ENCODE measurements around the gene OR2K2. TPM values are rescaled to one million over a fixed set of nuclear protein-coding genes. Genes with fewer than 3 reads are reported as not detected.

Gene OR2K2
- total RNA-seq, result not detected
- long read RNA-seq, result 0 reads

DNA sequence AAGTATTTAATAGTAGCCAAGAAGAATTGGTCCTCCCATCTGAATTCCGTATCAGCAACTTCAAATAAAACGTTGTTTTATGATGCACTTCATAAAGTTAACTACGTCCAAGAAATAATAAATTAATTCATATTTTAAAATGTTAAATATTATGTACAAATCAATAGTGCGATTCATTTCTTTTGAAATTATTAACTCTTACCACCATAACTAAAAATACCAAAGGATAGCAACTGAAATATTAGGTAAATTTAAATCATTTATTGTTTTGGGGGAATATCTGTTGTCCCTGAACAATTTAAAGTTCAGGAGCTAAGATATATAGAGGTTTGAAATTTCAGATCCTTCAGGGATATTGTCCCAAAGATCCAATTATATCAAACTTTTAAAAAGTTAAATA is at the start of gene OR2K2:
OR2K2 (minus strand) TSS at position 101 of the 400 bp plus-strand sequence. CDS start 1,791 bp downstream, outside the sequence.
- Histone ChIP-seq H3K27ac (no peak within 1 kb of the TSS), H3K4me1 (no peaks in the 10 kb centered on the region), H3K9me3 (no peaks in the 10 kb centered on the region), H3K36me3 (no peaks in the 10 kb centered on the region), H3K4me3 (no peak within 1 kb of the TSS), H3K27me3 (ENCODE audit: low read depth) (no peaks in the 10 kb centered on the region)
- DNase-seq (no peak), ATAC-seq (no peak)
- intact Hi-C loops (cut with DNase I), result no loop called here
- TF ChIP-seq, protein P1, sequence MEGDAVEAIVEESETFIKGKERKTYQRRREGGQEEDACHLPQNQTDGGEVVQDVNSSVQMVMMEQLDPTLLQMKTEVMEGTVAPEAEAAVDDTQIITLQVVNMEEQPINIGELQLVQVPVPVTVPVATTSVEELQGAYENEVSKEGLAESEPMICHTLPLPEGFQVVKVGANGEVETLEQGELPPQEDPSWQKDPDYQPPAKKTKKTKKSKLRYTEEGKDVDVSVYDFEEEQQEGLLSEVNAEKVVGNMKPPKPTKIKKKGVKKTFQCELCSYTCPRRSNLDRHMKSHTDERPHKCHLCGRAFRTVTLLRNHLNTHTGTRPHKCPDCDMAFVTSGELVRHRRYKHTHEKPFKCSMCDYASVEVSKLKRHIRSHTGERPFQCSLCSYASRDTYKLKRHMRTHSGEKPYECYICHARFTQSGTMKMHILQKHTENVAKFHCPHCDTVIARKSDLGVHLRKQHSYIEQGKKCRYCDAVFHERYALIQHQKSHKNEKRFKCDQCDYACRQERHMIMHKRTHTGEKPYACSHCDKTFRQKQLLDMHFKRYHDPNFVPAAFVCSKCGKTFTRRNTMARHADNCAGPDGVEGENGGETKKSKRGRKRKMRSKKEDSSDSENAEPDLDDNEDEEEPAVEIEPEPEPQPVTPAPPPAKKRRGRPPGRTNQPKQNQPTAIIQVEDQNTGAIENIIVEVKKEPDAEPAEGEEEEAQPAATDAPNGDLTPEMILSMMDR (IDR thresholded peaks at IDR 0.05), result no peak

DNA sequence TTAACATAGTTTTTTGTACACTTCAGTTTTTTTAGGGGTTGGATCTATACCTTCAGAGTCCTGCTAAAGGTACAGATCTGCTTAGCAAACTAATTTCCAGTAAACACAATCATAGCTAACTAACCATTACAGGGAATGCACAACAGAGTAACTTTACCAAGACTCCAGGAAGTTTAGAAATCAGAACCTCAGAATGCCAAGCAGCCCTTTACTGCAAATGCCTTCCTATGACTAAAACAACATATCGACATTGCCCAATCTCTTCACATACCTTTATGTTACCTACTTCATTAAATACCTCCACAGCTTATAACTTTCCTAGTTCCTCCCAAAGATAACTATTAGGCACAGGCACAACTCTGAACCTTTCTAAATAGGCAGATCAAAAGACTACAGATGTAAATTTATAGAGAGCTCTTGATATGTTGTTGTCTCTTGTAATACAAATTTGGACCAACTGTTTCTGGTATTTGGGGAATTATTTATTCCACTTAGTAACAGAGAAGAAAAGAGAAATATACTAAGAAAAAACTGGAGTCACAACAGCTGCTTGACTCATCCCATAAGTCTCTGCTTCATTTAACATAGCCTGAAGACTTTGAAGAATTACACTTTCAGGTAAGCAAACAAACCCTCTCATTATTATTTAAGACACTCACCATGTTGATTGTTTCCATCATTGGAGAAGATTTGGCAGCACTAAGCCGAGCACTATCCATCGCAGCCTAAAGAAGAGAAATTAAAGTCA is 46.0 kb upstream of the OR2K2 start:
- no peaks in the 10 kb centered on the region for H3K27me3 ChIP-seq (ENCODE audit: low read depth)

DNA sequence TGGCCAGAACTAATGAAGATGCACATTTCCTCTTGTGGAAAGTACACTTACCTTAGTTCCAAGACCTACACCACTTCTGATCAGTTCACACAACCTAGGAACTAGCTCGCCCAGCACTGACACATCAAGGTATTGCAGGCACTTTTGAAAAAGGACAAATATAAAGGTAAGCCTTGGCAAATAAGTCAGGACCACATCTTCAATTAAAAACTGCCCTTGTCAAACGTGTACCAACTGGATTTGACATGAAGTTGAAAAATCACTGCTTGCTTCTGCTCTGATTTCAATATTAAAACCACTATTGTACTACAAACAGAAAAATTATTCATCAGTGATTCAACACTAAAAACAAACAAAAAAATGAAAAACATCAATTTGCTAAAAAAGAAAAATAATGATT is 45.0 kb upstream of the OR2K2 start:
- Histone ChIP-seq H3K27me3 (ENCODE audit: low read depth) (no peaks in the 10 kb centered on the region), H3K4me3 (no peak overlapping the region), H3K9me3 (no peaks in the 10 kb centered on the region), H3K36me3 (peaks cover 98% of the 10 kb centered on the region), H3K27ac (no peak overlapping the region), H3K4me1 (no peaks in the 10 kb centered on the region)
- ATAC-seq (no peak), DNase-seq (no peak)
- TF ChIP-seq, protein P1 (IDR thresholded peaks at IDR 0.05), result no peak
- intact Hi-C loops (cut with DNase I), result no loop called here

More for the DNA sequence above, 46.0 kb upstream of the OR2K2 start:
- H3K27ac ChIP-seq, result no peak overlapping the region
- TF ChIP-seq, protein P1 (IDR thresholded peaks at IDR 0.05), result no peak
- ATAC-seq (no peak), DNase-seq (no peak)
- intact Hi-C loops (cut with DNase I), result no loop called here
- H3K4me1 ChIP-seq, result no peaks in the 10 kb centered on the region
- no peaks in the 10 kb centered on the region for H3K9me3 ChIP-seq
- H3K4me3 ChIP-seq, result no peak overlapping the region
- H3K36me3 ChIP-seq, result peaks cover 98% of the 10 kb centered on the region

DNA sequence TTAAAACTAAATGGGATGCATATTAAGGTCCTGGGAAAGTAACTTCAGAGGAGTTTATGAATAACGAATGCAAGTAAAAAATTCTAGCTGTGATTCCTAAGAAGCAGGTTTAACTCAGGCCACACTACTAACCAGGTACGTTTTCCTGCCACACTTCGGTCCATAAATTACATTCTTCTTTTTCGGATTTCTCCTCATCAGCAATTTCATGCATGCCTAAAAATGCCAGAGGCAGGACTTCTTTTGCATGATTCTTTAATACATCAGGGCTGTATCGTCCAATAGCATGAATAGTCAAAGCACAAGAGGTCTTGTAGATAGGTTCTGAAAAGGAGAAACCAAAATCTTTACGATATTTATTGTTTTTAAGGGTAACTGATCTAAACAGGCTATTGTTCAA is 42.3 kb upstream of the OR2K2 start:
- TF ChIP-seq, protein P1 (IDR thresholded peaks at IDR 0.05), result no peak
- no peak for ATAC-seq
- DNase-seq, result no peak
- H3K27ac ChIP-seq, result no peak overlapping the region
- intact Hi-C loops (cut with DNase I), result no loop called here
- H3K4me3 ChIP-seq, result no peak overlapping the region
- H3K4me1 ChIP-seq, result no peaks in the 10 kb centered on the region
- no peaks in the 10 kb centered on the region for H3K27me3 ChIP-seq (ENCODE audit: low read depth)
- H3K9me3 ChIP-seq, result no peaks in the 10 kb centered on the region
- peaks cover 97% of the 10 kb centered on the region for H3K36me3 ChIP-seq

GRCh38 chr9:111366978-111367377 is 37.0 kb upstream of the OR2K2 start:
- Histone ChIP-seq H3K36me3 (peaks cover 99% of the 10 kb centered on the region), H3K9me3 (no peaks in the 10 kb centered on the region), H3K27me3 (ENCODE audit: low read depth) (no peaks in the 10 kb centered on the region), H3K27ac (no peak overlapping the region), H3K4me3 (no peak overlapping the region), H3K4me1 (no peaks in the 10 kb centered on the region)
- intact Hi-C loops (cut with DNase I), result loop anchor here (10.0 kb wide), 1 partner anchor 68 kb away; no protein-coding TSS in a partner anchor
- TF ChIP-seq, protein P1 (IDR thresholded peaks at IDR 0.05), result no peak
- ATAC-seq, result no peak
- no peak for DNase-seq

All from lower lobe of right lung (tissue), 2 donors.